Uterus (tissue), 2 donors: ENCODE results near the gene CNNM2.

Experiments used
- POLR2A ChIP-seq, 2 donors: fragments of 450-650 bp; IDR thresholded peaks; one replicate each; pipeline ENCODE4 v1.6.1; 2016; ENCODE audit warnings: antibody characterized with exemption in 2 of 2, mild to moderate bottlenecking in 1 of 2, moderate library complexity in 1 of 2
- TF ChIP-seq, protein P1 (sequence below), 4 experiments: fragments of 200-600 bp in 2 of 4; fragments of 450-650 bp in 2 of 4; sonication (generic) in 2 of 4; IDR thresholded peaks; one replicate each; pipeline ENCODE4 v1.5.1; 2016 to 2019; ENCODE audit warnings: antibody characterized with exemption in 4 of 4, mild to moderate bottlenecking in 2 of 4, moderate library complexity in 1 of 4

- TF ChIP-seq, protein P1, sequence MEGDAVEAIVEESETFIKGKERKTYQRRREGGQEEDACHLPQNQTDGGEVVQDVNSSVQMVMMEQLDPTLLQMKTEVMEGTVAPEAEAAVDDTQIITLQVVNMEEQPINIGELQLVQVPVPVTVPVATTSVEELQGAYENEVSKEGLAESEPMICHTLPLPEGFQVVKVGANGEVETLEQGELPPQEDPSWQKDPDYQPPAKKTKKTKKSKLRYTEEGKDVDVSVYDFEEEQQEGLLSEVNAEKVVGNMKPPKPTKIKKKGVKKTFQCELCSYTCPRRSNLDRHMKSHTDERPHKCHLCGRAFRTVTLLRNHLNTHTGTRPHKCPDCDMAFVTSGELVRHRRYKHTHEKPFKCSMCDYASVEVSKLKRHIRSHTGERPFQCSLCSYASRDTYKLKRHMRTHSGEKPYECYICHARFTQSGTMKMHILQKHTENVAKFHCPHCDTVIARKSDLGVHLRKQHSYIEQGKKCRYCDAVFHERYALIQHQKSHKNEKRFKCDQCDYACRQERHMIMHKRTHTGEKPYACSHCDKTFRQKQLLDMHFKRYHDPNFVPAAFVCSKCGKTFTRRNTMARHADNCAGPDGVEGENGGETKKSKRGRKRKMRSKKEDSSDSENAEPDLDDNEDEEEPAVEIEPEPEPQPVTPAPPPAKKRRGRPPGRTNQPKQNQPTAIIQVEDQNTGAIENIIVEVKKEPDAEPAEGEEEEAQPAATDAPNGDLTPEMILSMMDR (IDR thresholded peaks at IDR 0.05) = no peak
- no peak for TF ChIP-seq POLR2A (IDR thresholded peaks at IDR 0.05)
These were observed 148.3 kb downstream of the CNNM2 start for GRCh38 chr10:103066141-103067098.
